Breast epithelium (tissue), 4 donors: ENCODE results near the gene PPP1R15A. TPM values are rescaled to one million over a fixed set of nuclear protein-coding genes. Genes with fewer than 3 reads are reported as not detected.
"Not testable (repeated sequence)": the region's sequence is repeated elsewhere in the genome, so short reads cannot be mapped to it uniquely, and the experiment has no call there.

ENCODE experiments used
- DNase-seq, 2 donors: peaks; one replicate each; pipeline ENCODE4 v3.0.0-alpha.2; 2019; ENCODE audit warnings: low spot score in 2 of 2
- H3K27ac ChIP-seq, 2 donors: fragments of 200-600 bp; sonication (generic) in 1 of 2; one replicate each; pipeline ENCODE4 v1.5.1; 2016 to 2019; ENCODE audit warnings: mild to moderate bottlenecking in 1 of 2
- H3K27me3 ChIP-seq, 2 donors: fragments of 200-600 bp; sonication (generic) in 1 of 2; one replicate each; pipeline versions ENCODE4 v1.5.1 to v1.6.0; 2017 to 2019; ENCODE audit warnings: control low read depth in 1 of 2, mild to moderate bottlenecking in 1 of 2
- H3K36me3 ChIP-seq: fragments of 200-600 bp; one replicate; pipeline ENCODE4 v1.5.1; 2019
- H3K4me1 ChIP-seq, 2 donors: fragments of 200-600 bp; sonication (generic); one replicate each; pipeline ENCODE4 v1.5.1; 2016 to 2019; ENCODE audit warnings: control low read depth in 1 of 2
- H3K4me3 ChIP-seq, 3 donors: fragments of 200-600 bp; sonication (generic); 1 replicate in 2 of 3; 2 replicates in 1 of 3; pipeline ENCODE4 v1.5.1; 2016 to 2019; ENCODE audit warnings: mild to moderate bottlenecking in 3 of 3, moderate library complexity in 2 of 3
- H3K9me3 ChIP-seq, 2 donors: fragments of 200-600 bp; sonication (generic) in 1 of 2; one replicate each; pipeline ENCODE4 v1.5.1; 2016 to 2019; ENCODE audit warnings: control low read depth in 1 of 2
- POLR2A ChIP-seq: fragments of 450-650 bp; IDR thresholded peaks from one replicate; pipeline ENCODE4 v1.6.1; 2016; ENCODE audit warnings: antibody characterized with exemption, mild to moderate bottlenecking, moderate library complexity
- POLR2AphosphoS5 ChIP-seq, 3 donors: sonication (generic); formaldehyde crosslinking; IDR thresholded peaks; one replicate each; pipeline ENCODE4 v1.6.1; 2017; ENCODE audit warnings: antibody characterized with exemption in 3 of 3
- intact Hi-C: fragments of 100-400 bp; cut with DNase I; formaldehyde crosslinking; loops from one replicate; pipeline ENCODE4 v1.15.1; 2023; ENCODE audit warnings: low total_unique reads
- total RNA-seq, 3 donors: library from RNA; depleted of rRNA; stranded (reverse); fragments of >200 nt; gene quantifications; one replicate each; pipeline ENCODE4 v1.1.0, GENCODE V29; 2016
- TF ChIP-seq, protein P1 (sequence below), 3 donors: fragments of 450-650 bp; IDR thresholded peaks; one replicate each; pipeline ENCODE4 v1.5.1; 2016 to 2017; ENCODE audit warnings: antibody characterized with exemption in 3 of 3, mild to moderate bottlenecking in 3 of 3, moderate library complexity in 3 of 3

PPP1R15A gene
- total RNA-seq, 3 donors from 2014 or later = 59.6 to 74.2 (median 65.4) TPM

DNA sequence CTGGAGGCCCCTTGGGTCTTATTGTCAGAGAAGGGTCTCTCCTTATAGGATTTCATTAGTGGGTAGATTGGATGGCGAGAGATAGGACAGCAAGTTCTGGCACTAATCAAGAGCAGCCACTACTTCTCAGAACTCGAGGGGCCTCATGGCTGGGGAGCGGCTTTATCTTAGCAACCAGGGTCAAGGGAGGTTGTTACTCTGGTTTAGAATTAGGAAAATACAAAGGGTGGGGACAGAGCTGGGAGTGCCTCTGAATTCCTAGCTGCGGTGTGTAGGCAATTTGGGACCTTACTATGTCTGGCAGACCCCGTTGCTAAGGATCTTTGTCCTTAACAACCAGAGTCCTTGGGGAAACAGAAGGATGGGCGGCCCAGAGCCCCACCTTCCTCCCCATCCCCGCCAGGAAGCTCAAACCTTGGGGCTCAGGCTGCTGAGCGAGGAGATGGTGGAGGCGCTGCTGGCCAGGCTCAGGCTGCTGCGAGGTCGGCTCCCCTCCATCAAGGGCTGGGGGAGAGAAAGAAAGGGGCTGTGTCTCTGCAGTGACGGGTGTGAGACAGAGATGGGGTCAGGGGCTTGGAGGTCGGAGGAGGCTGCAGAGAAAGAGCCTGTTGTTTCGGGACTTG, 5.0 kb upstream of the PPP1R15A start:
- TF ChIP-seq, protein P1, sequence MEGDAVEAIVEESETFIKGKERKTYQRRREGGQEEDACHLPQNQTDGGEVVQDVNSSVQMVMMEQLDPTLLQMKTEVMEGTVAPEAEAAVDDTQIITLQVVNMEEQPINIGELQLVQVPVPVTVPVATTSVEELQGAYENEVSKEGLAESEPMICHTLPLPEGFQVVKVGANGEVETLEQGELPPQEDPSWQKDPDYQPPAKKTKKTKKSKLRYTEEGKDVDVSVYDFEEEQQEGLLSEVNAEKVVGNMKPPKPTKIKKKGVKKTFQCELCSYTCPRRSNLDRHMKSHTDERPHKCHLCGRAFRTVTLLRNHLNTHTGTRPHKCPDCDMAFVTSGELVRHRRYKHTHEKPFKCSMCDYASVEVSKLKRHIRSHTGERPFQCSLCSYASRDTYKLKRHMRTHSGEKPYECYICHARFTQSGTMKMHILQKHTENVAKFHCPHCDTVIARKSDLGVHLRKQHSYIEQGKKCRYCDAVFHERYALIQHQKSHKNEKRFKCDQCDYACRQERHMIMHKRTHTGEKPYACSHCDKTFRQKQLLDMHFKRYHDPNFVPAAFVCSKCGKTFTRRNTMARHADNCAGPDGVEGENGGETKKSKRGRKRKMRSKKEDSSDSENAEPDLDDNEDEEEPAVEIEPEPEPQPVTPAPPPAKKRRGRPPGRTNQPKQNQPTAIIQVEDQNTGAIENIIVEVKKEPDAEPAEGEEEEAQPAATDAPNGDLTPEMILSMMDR (IDR thresholded peaks at IDR 0.05) = no peak
- TF ChIP-seq POLR2A = no peak
- no peak for TF ChIP-seq POLR2AphosphoS5 (IDR thresholded peaks at IDR 0.05)
- no peak for DNase-seq

DNA sequence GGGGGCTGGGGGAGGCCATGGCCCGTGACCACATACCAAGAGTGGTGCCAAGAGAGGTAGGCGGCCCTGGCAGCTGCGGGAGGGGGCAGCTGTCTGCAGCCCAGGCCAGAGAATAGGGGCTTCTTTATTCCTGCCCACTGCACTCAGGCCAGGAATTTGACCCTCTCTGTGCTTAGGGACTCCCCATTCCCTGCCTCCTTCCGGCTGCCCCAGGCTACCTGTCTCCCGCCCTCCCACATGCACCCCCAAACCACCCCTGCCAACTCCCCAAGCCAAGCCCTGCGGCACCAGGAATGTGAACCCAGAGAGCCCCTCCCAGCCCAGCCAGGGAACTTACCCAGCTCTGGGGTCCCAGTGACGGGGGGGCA, 4.5 kb upstream of the PPP1R15A start:
- no peaks in the 10 kb centered on the region for H3K36me3 ChIP-seq
- H3K4me1 ChIP-seq = peaks cover 0 to 10% of the 10 kb centered on the region in 2 donors
- TF ChIP-seq POLR2AphosphoS5 (IDR thresholded peaks at IDR 0.05) = no peak
- TF ChIP-seq POLR2A = no peak
- H3K27ac ChIP-seq = peak overlapping the region; percentile 92 to 96
- no peaks in the 10 kb centered on the region for H3K9me3 ChIP-seq
- H3K4me3 ChIP-seq = peak overlapping the region; percentile 37 to 77 (median 53)
- no peak for DNase-seq
- H3K27me3 ChIP-seq = no peaks in the 10 kb centered on the region
- intact Hi-C loops = no loop called here

More for the DNA sequence above, 5.0 kb upstream of the PPP1R15A start:
- intact Hi-C loops = no loop called here
- Histone ChIP-seq H3K27me3 (no peaks in the 10 kb centered on the region), H3K4me3 (peak overlapping the region; percentile 37 to 77 (median 53)), H3K9me3 (no peaks in the 10 kb centered on the region), H3K4me1 (peaks cover 0 to 10% of the 10 kb centered on the region in 2 donors), H3K36me3 (no peaks in the 10 kb centered on the region), H3K27ac (peak overlapping the region; percentile 92 to 96)

DNA sequence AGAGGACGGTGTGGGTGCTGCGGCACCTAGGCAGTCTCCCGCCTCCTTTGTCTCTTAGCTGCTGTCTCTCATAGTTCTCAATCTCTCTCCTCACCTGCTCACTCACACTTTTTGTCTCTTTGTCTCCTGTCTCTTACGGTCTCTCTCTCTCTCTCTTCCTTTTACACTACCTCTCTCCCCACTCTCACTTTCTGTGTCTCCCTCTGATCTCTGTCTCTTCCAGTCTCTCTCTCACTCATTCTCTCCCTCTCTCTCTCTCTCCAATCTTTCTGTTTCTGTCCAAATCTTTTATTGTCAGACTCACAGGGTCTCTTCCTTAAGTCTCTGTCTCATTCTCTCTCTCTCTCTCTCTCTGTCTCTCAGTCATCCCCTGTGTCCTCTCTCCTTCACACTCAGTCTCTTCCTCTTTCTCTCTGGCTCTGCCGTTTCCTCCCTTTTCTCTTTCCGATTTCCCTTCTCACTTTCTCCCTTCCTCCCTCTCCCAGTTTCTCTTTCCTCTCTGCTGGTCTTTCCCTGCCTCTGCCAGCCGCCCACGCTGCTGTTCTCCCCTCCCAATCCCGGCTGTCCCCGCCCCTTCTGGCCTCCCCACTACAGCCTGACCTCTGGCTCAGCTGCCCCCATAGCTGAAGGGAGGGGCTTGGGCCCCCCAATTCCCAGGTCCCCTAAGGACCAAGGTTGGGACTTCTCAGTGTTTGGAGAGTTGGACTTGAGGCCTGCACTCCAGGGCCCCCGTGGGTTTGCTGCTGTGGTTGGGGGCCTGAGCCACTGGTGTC, 3.9 kb upstream of the PPP1R15A start, which contains the start of gene PLEKHA4:
Gene PLEKHA4, minus strand, starts transcription at position 504 of the 773 bp plus-strand sequence. CDS start 997 bp downstream, outside the sequence.
- no peaks in the 10 kb centered on the region for H3K9me3 ChIP-seq
- intact Hi-C loops = no loop called here
- H3K27me3 ChIP-seq = no peaks in the 10 kb centered on the region
- no peak for TF ChIP-seq POLR2A
- peak in 2 of 3 donors; percentile 44 to 59 for TF ChIP-seq POLR2AphosphoS5 (IDR thresholded peaks at IDR 0.05)
- H3K4me1 ChIP-seq = peaks cover 0 to 10% of the 10 kb centered on the region in 2 donors
- peak within 1 kb of the TSS; percentile 92 to 96 for H3K27ac ChIP-seq
- peak within 1 kb of the TSS; percentile 37 to 77 (median 53) for H3K4me3 ChIP-seq
- H3K36me3 ChIP-seq = no peaks in the 10 kb centered on the region
- DNase-seq = peak in 1 of 2 donors; percentile 66

DNA sequence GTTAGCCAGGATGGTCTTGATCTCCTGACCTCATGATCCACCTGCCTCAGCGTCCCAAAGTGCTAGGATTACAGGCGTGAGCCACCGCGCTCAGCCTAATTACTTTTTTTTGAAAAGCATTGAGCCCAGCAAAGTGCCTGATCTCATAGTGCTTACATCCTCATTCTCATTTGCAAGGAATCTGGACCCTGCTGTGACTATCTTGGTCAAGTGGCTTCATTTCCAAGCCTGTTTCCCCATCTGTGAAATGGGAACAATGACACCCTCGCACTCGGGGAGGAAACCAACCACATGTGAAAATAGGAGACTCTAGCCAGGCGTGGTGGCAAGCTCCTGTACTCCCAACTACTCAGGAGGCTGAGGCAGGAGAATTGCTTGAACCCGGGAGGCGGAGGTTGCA, 2.2 kb upstream of the PPP1R15A start:
- TF ChIP-seq, protein P1 (IDR thresholded peaks at IDR 0.05) = no peak
- TF ChIP-seq POLR2A (no peak), POLR2AphosphoS5 (IDR thresholded peaks at IDR 0.05) (no peak)
- intact Hi-C loops = no loop called here
- H3K4me3 ChIP-seq = no peak overlapping the region
- H3K9me3 ChIP-seq = no peaks in the 10 kb centered on the region
- no peak for DNase-seq
- H3K27ac ChIP-seq = no peak overlapping the region
- no peaks in the 10 kb centered on the region for H3K27me3 ChIP-seq
- H3K36me3 ChIP-seq = no peaks in the 10 kb centered on the region
- H3K4me1 ChIP-seq = peaks cover 0 to 10% of the 10 kb centered on the region in 2 donors

DNA sequence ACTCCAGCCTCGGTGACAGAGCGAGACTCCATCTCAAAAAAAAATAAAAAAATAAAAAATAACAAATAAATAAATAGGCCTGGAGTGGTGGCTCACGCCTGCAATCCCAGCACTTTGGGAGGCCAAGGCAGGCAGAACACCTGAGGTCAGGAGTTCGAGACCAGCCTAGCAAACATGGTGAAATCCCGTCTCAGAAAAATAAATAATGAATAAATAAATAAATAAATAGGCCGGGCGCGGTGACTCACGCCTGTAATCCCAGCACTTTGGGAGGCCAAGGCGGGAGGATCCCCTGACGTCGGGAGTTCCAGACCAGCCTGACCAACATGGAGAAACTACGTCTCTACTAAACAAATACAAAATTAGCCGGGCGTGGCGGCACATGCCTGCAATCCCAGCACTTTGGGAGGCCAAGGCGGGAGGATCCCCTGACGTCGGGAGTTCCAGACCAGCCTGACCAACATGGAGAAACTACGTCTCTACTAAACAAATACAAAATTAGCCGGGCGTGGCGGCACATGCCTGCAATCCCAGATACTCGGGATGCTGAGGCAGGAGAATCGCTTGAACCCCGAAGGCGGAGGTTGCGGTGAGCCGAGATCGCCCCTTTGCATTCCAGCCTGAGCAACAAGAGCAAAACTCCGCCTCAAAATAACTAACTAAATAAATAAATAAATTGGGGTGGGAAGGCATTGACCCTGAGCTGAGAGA, 595 bp upstream of the PPP1R15A start:
- H3K36me3 ChIP-seq, intact Hi-C loops, DNase-seq, H3K27me3 ChIP-seq, H3K9me3 ChIP-seq: not testable (repeated sequence)
- H3K27ac ChIP-seq = peak overlapping the region; percentile 98 to 100
- H3K4me1 ChIP-seq = peaks cover 10 to 16% of the 10 kb centered on the region in 2 donors
- peak overlapping the region; percentile 81 to 100 (median 85) for H3K4me3 ChIP-seq

DNA sequence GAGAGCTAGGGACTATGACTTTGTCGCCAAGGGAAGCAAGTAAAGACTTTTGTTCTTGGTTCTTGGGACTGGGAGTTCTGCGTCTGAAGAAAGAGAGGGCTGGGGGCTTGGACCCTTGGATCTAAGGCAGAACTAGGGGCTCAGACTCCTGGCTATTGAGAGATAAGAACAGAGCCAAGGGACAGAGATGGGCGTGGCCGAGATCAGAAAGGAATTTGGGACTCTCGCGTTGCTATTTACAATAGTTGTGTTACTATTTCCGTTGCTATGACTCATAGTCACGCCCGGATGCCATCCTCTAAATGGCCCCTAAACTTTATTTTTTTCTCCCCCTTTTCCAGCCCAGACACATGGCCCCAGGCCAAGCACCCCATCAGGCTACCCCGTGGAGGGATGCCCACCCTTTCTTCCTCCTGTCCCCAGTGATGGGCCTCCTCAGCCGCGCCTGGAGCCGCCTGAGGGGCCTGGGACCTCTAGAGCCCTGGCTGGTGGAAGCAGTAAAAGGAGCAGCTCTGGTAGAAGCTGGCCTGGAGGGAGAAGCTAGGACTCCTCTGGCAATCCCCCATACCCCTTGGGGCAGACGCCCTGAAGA, 759 bp downstream of the PPP1R15A start:
- Histone ChIP-seq H3K4me1 (peaks cover 10% of the 10 kb centered on the region in 2 donors), H3K27ac (peak overlapping the region; percentile 98 to 100), H3K27me3 (no peaks in the 10 kb centered on the region), H3K4me3 (peak overlapping the region; percentile 81 to 100 (median 85)), H3K36me3 (no peaks in the 10 kb centered on the region), H3K9me3 (no peaks in the 10 kb centered on the region)
- peak; percentile 87 to 91 for DNase-seq
- TF ChIP-seq POLR2A = no peak
- TF ChIP-seq, protein P1 (IDR thresholded peaks at IDR 0.05) = peak in 2 of 3 donors; percentile 11 to 33
- TF ChIP-seq POLR2AphosphoS5 (IDR thresholded peaks at IDR 0.05) = peak; percentile 26 to 87 (median 65)
- intact Hi-C loops = no loop called here
